ENCODE results near the gene HIP1.
"Not testable (repeated sequence)": the region's sequence is repeated elsewhere in the genome, so short reads cannot be mapped to it uniquely, and the experiment has no call there.

The HIP1 gene

GRCh38 chr7:75725306-75725705 is 13.4 kb downstream of the HIP1 start:
- no peak for TF ChIP-seq CTCF (IDR thresholded peaks at IDR 0.05; ENCODE audit: control insufficient read depth, extremely low read depth, insufficient read depth)
- no peak for DNase-seq (ENCODE audit: low read depth)
- H3K4me3 ChIP-seq (ENCODE audit: low read depth, low read length) = no peak overlapping the region

DNA sequence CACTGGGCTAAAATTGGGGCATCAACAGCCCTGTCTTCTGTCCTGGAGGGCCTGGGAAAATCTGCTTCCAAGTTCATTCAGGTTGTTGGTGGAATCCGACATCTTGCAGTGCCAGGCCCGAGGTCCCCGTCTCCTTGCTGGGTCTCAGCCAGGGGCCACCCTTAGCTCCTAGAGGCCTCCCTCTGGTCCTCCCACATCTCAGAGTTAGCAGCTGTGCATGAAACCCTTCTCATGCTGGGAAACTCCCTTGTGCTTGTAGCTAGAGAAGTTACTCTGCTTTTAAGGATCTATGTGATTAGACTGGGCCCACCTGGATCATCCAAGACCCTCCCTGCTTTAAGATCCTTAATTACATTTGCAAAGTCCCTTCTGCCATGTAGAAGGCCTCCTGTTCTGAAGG is 15.3 kb downstream of the HIP1 start:
- no peak for TF ChIP-seq CTCF (IDR thresholded peaks at IDR 0.05; ENCODE audit: control insufficient read depth, extremely low read depth, insufficient read depth)
- no peak overlapping the region for H3K4me3 ChIP-seq (ENCODE audit: low read depth, low read length)
- no peak for DNase-seq (ENCODE audit: low read depth)

GRCh38 chr7:75722373-75722772 is 16.4 kb downstream of the HIP1 start:
- no peak for TF ChIP-seq CTCF (IDR thresholded peaks at IDR 0.05; ENCODE audit: control insufficient read depth, extremely low read depth, insufficient read depth)

DNA sequence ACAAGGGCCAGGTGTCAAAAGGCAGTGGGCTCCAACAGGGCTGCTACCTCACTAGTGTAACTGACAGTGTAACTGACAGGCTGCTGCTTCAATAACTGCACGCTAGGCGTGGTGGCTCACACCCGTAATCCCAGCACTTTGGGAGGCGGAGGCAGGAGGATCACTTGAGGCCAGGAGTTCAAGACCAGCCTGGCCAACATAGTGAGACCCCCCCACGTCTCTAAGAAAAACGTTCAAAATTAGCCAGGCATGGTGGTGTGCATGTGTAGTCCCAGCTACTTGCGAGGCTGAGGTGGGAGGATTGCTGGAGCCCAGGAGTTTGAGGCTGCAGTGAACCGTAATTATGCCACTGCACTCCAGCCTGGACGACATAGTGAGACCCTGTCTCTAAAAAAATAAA is 16.8 kb downstream of the HIP1 start:
- DNase-seq (ENCODE audit: low read depth); H3K4me3 ChIP-seq (ENCODE audit: low read depth, low read length): not testable (repeated sequence)

More at GRCh38 chr7:75722373-75722772, 16.4 kb downstream of the HIP1 start:
- DNase-seq (ENCODE audit: low read depth) = no peak
- H3K4me3 ChIP-seq (ENCODE audit: low read depth, low read length) = no peak overlapping the region

GRCh38 chr7:75721426-75721825 is 17.3 kb downstream of the HIP1 start:
- TF ChIP-seq CTCF (IDR thresholded peaks at IDR 0.05; ENCODE audit: control insufficient read depth, extremely low read depth, insufficient read depth) = no peak
- no peak for DNase-seq (ENCODE audit: low read depth)
- no peak overlapping the region for H3K4me3 ChIP-seq (ENCODE audit: low read depth, low read length)

- no peak for TF ChIP-seq CTCF (IDR thresholded peaks at IDR 0.05; ENCODE audit: control insufficient read depth, extremely low read depth, insufficient read depth)
- H3K4me3 ChIP-seq (ENCODE audit: low read depth, low read length) = no peak overlapping the region
- no peak for DNase-seq (ENCODE audit: low read depth)
Measured at GRCh38 chr7:75719626-75720025, 19.1 kb downstream of the HIP1 start.

GRCh38 chr7:75718390-75719031 is 20.2 kb downstream of the HIP1 start:
- no peak for TF ChIP-seq CTCF (IDR thresholded peaks at IDR 0.05; ENCODE audit: control insufficient read depth, extremely low read depth, insufficient read depth)
- DNase-seq (ENCODE audit: low read depth) = peak; percentile 51
- H3K4me3 ChIP-seq (ENCODE audit: low read depth, low read length) = no peak overlapping the region

GRCh38 chr7:75717746-75718145 is 21.0 kb downstream of the HIP1 start:
- DNase-seq (ENCODE audit: low read depth); H3K4me3 ChIP-seq (ENCODE audit: low read depth, low read length): not testable (repeated sequence)
